Astrocyte (in vitro differentiated cells and primary cell): ENCODE data around the gene YIF1B.

Source experiments
- CTCF ChIP-seq: IDR thresholded peaks from 2 replicates; pipeline ENCODE4 v1.5.1; 2011; ENCODE audit warnings: low read depth, mild to moderate bottlenecking, inconsistent platforms, low read length, moderate library complexity; ENCODE audit not compliant: insufficient read depth
- EZH2 ChIP-seq: IDR thresholded peaks from 2 replicates; pipeline ENCODE4 v1.6.1; 2012; ENCODE audit warnings: mild to moderate bottlenecking, low read length, inconsistent platforms; ENCODE audit not compliant: insufficient read depth

- no peak for TF ChIP-seq CTCF
- no peak for TF ChIP-seq EZH2
These were observed 21.1 kb upstream of the YIF1B start for GRCh38 chr19:38336638-38337359.
